Right lobe of liver (tissue), 6 donors: ENCODE results near the gene ERC2. TPM values are rescaled to one million over a fixed set of nuclear protein-coding genes. Genes with fewer than 3 reads are reported as not detected.

Source experiments
- ATAC-seq, 4 donors: fragments of 200-7000 bp; cut with Tn5 transposase; one replicate each; pipeline ENCODE4 v1.9.1; 2020; ENCODE audit warnings: mild to moderate bottlenecking in 4 of 4, moderate library complexity in 4 of 4
- DNase-seq, 3 donors: peaks; one replicate each; pipeline ENCODE4 v3.0.0-alpha.2; 2020
- H3K27ac ChIP-seq, 3 donors: fragments of 200-600 bp; one replicate each; pipeline ENCODE4 v1.8.0; 2022
- H3K27me3 ChIP-seq, 2 donors: fragments of 200-600 bp; one replicate each; pipeline ENCODE4 v1.8.0; 2022
- H3K36me3 ChIP-seq, 4 donors: fragments of 200-600 bp; sonication (generic) in 1 of 4; one replicate each; pipeline versions ENCODE4 v1.5.1 to v1.8.0; 2017 to 2022; ENCODE audit warnings: control low read depth in 1 of 4
- H3K4me1 ChIP-seq, 4 donors: fragments of 200-600 bp; sonication (generic) in 1 of 4; one replicate each; pipeline versions ENCODE4 v1.5.1 to v1.8.0; 2017 to 2022; ENCODE audit warnings: control low read depth in 1 of 4
- H3K4me3 ChIP-seq, 3 donors: fragments of 200-600 bp; one replicate each; pipeline ENCODE4 v1.8.0; 2022
- H3K9me3 ChIP-seq, 4 donors: fragments of 200-600 bp; sonication (generic) in 1 of 4; one replicate each; pipeline versions ENCODE4 v1.5.1 to v1.8.0; 2017 to 2022; ENCODE audit warnings: control low read depth in 1 of 4
- POLR2A ChIP-seq: fragments of 450-650 bp; IDR thresholded peaks from one replicate; pipeline ENCODE4 v1.6.1; 2017; ENCODE audit warnings: antibody characterized with exemption, mild to moderate bottlenecking
- WGBS: methylation state at CpG from one replicate; pipeline ENCODE4 v1.1.6; 2018; ENCODE audit warnings: low coverage, low lambda C conversion rate; ENCODE audit not compliant: insufficient coverage; ENCODE audit errors: missing lambda C conversion rate; 5-methylcytosine and 5-hydroxymethylcytosine counted together
- intact Hi-C, 2 donors: fragments of 100-400 bp; cut with DNase I; formaldehyde crosslinking; loops; one replicate each; pipeline versions ENCODE4 v1.11.2 to v1.14.1; 2022
- total RNA-seq, 6 experiments: library from RNA; depleted of rRNA in 2 of 6; stranded (reverse); fragments of >200 nt in 2 of 6; fragmentation: NEBNext Ultra II Directional in 3 of 6; extraction: Animal tissue kit (Norgen Biotek cat#: 25700) in 3 of 6; gene quantifications; one replicate each; pipeline versions ENCODE4 v1.1.0 to v1.2.4, GENCODE V29; 2016 to 2023
- TF ChIP-seq, protein P1 (sequence below), 4 donors: fragments of 200-600 bp in 3 of 4; fragments of 450-650 bp in 1 of 4; IDR thresholded peaks; one replicate each; pipeline versions ENCODE4 v1.5.1 to v1.8.0; 2016 to 2022; ENCODE audit warnings: antibody characterized with exemption in 4 of 4, mild to moderate bottlenecking in 2 of 4
- donor health status: DM: no; HTN: yes; CAD: no.
- donor health status: DM: no; HTN: no; CAD: no.
- donor health status: DM: no; HTN: no; CAD: no.
- donor health status: DM: no; HTN: yes; CAD: no.
- donor health status: DM: no; HTN: yes; CAD: no.

The ERC2 gene
- total RNA-seq, 6 experiments from 2014 or later, result not detected

DNA sequence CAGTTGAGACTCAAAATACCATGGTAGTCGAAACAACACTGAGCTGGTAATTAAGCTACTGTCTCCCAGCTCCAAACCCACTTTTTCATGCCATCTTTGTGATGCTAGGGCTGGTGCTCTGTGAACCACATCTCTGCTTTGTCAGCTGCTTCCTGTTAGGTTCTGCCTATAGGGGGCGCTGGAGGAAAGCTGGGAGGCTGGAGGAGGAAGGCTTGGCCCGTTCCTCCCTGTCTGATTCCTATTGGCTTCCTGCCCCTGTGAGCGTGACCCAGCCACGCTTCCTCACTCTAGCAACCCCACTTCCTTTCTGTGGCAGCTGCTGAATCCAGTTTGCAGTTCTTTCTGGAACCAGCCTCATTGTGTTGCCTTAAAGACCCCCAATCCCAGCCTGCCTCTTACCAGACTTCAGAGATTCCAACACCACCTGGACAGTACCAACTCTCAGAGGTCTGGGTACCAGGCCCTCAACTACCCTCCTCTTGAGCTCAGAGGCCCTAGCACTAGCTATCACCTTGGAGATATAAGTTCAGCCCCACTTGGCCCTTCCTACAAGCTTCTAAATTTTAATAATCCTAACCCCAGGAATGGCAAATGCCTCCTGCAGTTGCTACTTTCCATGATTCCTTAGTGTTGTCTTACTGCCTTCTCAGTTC is 120.9 kb downstream of the ERC2 start:
- Histone ChIP-seq H3K4me1 (no peaks in the 10 kb centered on the region), H3K27me3 (no peaks in the 10 kb centered on the region), H3K27ac (no peak overlapping the region), H3K9me3 (no peaks in the 10 kb centered on the region), H3K36me3 (no peaks in the 10 kb centered on the region), H3K4me3 (no peak overlapping the region)
- peak; percentile 84 to 92 (median 85) for ATAC-seq
- peak; percentile 44 to 81 (median 57) for DNase-seq
- intact Hi-C loops, result loop anchor here in 1 of 2 donors (10.0 kb wide), 1 partner anchor 97 kb away; no protein-coding TSS in a partner anchor
- no peak for TF ChIP-seq POLR2A
- TF ChIP-seq, protein P1, sequence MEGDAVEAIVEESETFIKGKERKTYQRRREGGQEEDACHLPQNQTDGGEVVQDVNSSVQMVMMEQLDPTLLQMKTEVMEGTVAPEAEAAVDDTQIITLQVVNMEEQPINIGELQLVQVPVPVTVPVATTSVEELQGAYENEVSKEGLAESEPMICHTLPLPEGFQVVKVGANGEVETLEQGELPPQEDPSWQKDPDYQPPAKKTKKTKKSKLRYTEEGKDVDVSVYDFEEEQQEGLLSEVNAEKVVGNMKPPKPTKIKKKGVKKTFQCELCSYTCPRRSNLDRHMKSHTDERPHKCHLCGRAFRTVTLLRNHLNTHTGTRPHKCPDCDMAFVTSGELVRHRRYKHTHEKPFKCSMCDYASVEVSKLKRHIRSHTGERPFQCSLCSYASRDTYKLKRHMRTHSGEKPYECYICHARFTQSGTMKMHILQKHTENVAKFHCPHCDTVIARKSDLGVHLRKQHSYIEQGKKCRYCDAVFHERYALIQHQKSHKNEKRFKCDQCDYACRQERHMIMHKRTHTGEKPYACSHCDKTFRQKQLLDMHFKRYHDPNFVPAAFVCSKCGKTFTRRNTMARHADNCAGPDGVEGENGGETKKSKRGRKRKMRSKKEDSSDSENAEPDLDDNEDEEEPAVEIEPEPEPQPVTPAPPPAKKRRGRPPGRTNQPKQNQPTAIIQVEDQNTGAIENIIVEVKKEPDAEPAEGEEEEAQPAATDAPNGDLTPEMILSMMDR (IDR thresholded peaks at IDR 0.05), result peak; percentile 43 to 75 (median 55)
- 24% methylated on average over 5 of the region's 5 CpGs for WGBS

DNA sequence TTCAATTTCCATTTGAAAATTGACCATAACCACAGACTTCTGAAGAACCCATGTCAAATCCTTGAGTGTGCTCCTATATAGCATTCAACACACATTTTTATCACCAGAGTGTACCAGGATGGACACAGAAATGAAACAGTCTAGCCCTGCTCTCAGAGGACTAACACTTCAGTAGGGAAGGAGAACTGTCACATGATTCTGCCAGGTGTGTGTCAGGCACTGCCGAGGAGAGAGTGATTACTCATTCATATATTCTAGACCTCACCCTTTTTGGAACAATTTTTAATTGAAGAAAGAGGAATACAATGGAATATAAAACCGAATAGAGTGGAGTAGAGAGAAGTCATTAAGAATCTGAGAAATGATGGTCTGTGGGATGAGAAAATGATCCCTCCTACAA is 125.8 kb downstream of the ERC2 start:
- intact Hi-C loops, result loop anchor here (5.0 to 10.0 kb wide), 2 partner anchors 102 to 105 kb away; no protein-coding TSS in a partner anchor

DNA sequence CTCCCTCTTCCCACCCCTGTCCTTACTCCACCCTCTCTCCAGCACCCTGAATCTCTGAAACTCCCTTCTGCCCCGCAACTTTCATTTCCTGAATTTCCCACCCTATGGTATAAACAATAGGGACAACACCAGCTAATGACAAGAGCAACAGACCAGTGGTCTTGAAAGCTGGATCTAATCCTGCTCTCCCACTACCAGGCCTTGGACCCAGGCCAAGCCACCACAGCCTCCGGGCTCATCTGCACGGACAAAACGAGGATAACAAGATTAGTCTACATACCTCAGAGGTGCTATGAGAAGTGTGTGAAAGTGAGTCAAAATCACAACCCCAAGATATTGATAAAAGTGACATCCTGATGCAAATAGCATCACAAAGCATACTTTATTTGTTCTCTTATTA is 128.6 kb downstream of the ERC2 start:
- Histone ChIP-seq H3K27me3 (no peaks in the 10 kb centered on the region), H3K4me1 (no peaks in the 10 kb centered on the region), H3K36me3 (no peaks in the 10 kb centered on the region), H3K27ac (no peak overlapping the region), H3K9me3 (no peaks in the 10 kb centered on the region), H3K4me3 (no peak overlapping the region)
- 69% methylated on average over 4 of the region's 4 CpGs for WGBS
- DNase-seq (no peak), ATAC-seq (no peak)
- TF ChIP-seq, protein P1 (IDR thresholded peaks at IDR 0.05), result no peak
- no peak for TF ChIP-seq POLR2A
- intact Hi-C loops, result loop anchor here (5.0 to 10.0 kb wide), 2 partner anchors 105 to 108 kb away; no protein-coding TSS in a partner anchor

More for the DNA sequence above, 125.8 kb downstream of the ERC2 start:
- Histone ChIP-seq H3K27me3 (no peaks in the 10 kb centered on the region), H3K27ac (no peak overlapping the region), H3K4me1 (no peaks in the 10 kb centered on the region), H3K9me3 (no peaks in the 10 kb centered on the region), H3K36me3 (no peaks in the 10 kb centered on the region), H3K4me3 (no peak overlapping the region)
- no peak for DNase-seq
- no peak for ATAC-seq
- TF ChIP-seq, protein P1 (IDR thresholded peaks at IDR 0.05), result no peak
- no peak for TF ChIP-seq POLR2A
- WGBS, result 33% methylated on average over 2 of the region's 2 CpGs

DNA sequence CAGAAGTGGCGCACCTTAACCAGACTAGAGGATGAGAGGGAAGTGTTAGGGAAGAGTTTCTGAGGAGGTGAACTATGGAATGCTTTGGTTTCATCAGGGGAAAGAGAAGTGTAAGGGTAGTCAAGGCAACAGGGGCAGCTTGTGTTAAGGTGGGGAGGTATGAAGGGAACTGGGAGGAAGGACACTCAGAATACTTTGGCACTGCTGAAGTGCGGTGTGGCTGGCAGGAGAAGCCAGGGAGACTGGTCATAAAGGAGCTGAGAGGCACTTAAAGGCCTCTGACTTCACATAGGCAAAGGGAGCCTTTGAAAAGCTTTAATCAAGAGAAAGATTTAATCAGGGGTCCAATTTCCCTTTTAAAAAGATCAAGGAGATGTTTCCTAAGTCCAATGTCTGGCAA is 129.0 kb downstream of the ERC2 start:
- DNase-seq (no peak), ATAC-seq (no peak)
- no peaks in the 10 kb centered on the region for H3K36me3 ChIP-seq
- no peaks in the 10 kb centered on the region for H3K9me3 ChIP-seq
- WGBS, result 81% methylated on average over 2 of the region's 2 CpGs
- no peak overlapping the region for H3K4me3 ChIP-seq
- no peak overlapping the region for H3K27ac ChIP-seq
- no peaks in the 10 kb centered on the region for H3K4me1 ChIP-seq
- intact Hi-C loops, result no loop called here
- no peak for TF ChIP-seq POLR2A
- TF ChIP-seq, protein P1 (IDR thresholded peaks at IDR 0.05), result no peak
- H3K27me3 ChIP-seq, result no peaks in the 10 kb centered on the region
